Erythroblast (primary cell): ENCODE data around the gene LRRC1.
"Not testable (repeated sequence)": the region's sequence is repeated elsewhere in the genome, so short reads cannot be mapped to it uniquely, and the experiment has no call there.

ENCODE experiments used
- DNase-seq, 2 experiments: peaks; one replicate each; lab custom pipeline; 2025; lab: John Stamatoyannopoulos, UW
- GATA1 ChIP-seq: IDR thresholded peaks from 2 replicates; pipeline ENCODE4 v1.6.1; 2011; ENCODE audit warnings: low read depth, mild to moderate bottlenecking, control low read depth, low read length, moderate library complexity
- POLR2A ChIP-seq: IDR thresholded peaks from 2 replicates; pipeline ENCODE4 v1.6.1; 2011; ENCODE audit warnings: mild to moderate bottlenecking, low read length

Gene LRRC1

GRCh38 chr6:53770780-53771249 is 24.0 kb upstream of the LRRC1 start:
- DNase-seq: no peak
- no peak for TF ChIP-seq POLR2A
- no peak for TF ChIP-seq GATA1

GRCh38 chr6:53771785-53772624 is 22.8 kb upstream of the LRRC1 start:
- DNase-seq: no peak

GRCh38 chr6:53773044-53773696 is 21.6 kb upstream of the LRRC1 start:
- DNase-seq: no peak
- TF ChIP-seq GATA1 (no peak), POLR2A (no peak)

More at GRCh38 chr6:53771785-53772624, 22.8 kb upstream of the LRRC1 start:
- TF ChIP-seq POLR2A: no peak
- no peak for TF ChIP-seq GATA1

- not testable (repeated sequence) for DNase-seq
Observed at GRCh38 chr6:53776152-53776551, 18.7 kb upstream of the LRRC1 start.

- DNase-seq: not testable (repeated sequence)
Observed at GRCh38 chr6:53784991-53785390, 9.8 kb upstream of the LRRC1 start.

GRCh38 chr6:53786832-53787231 is 8.0 kb upstream of the LRRC1 start:
- TF ChIP-seq POLR2A (no peak), GATA1 (no peak)

GRCh38 chr6:53790886-53791285 is 3.9 kb upstream of the LRRC1 start:
- no peak for DNase-seq
- TF ChIP-seq POLR2A: no peak
- TF ChIP-seq GATA1: no peak

More at GRCh38 chr6:53786832-53787231, 8.0 kb upstream of the LRRC1 start:
- DNase-seq: no peak

GRCh38 chr6:53792016-53792415 is 2.8 kb upstream of the LRRC1 start:
- DNase-seq: no peak
- TF ChIP-seq GATA1: no peak
- no peak for TF ChIP-seq POLR2A

GRCh38 chr6:53792973-53793317 is 1.9 kb upstream of the LRRC1 start:
- DNase-seq: no peak
- no peak for TF ChIP-seq POLR2A
- no peak for TF ChIP-seq GATA1

GRCh38 chr6:53793318-53794136 is 1.3 kb upstream of the LRRC1 start:
- TF ChIP-seq POLR2A (no peak), GATA1 (no peak)
- peak in 1 of 2 experiments; percentile 9 for DNase-seq

- DNase-seq: peak; percentile 32 to 48
- no peak for TF ChIP-seq GATA1
- TF ChIP-seq POLR2A: no peak
Observed at GRCh38 chr6:53794137-53794719, 577 bp upstream of the LRRC1 start.

- TF ChIP-seq GATA1 (no peak), POLR2A (no peak)
- DNase-seq: no peak
Observed at GRCh38 chr6:53795340-53795701, 516 bp downstream of the LRRC1 start.

- peak in 1 of 2 experiments; percentile 19 for DNase-seq
- TF ChIP-seq POLR2A: no peak
- no peak for TF ChIP-seq GATA1
Observed at GRCh38 chr6:53795702-53796450, 1.1 kb downstream of the LRRC1 start.

GRCh38 chr6:53796451-53796780 is 1.6 kb downstream of the LRRC1 start:
- no peak for DNase-seq
- TF ChIP-seq GATA1 (no peak), POLR2A (no peak)
